GM19240 (cell line): ENCODE results near the gene TAC3.
A peak's percentile ranks its signal among the peaks of the same experiment; 100 is the strongest.
"Not testable (repeated sequence)": the region's sequence is repeated elsewhere in the genome, so short reads cannot be mapped to it uniquely, and the experiment has no call there.

Source experiments
- DNase-seq: peaks from one replicate; pipeline ENCODE4 v3.0.0; 2011; ENCODE audit warnings: low spot score; ENCODE audit not compliant: insufficient read length

The TAC3 gene

DNA sequence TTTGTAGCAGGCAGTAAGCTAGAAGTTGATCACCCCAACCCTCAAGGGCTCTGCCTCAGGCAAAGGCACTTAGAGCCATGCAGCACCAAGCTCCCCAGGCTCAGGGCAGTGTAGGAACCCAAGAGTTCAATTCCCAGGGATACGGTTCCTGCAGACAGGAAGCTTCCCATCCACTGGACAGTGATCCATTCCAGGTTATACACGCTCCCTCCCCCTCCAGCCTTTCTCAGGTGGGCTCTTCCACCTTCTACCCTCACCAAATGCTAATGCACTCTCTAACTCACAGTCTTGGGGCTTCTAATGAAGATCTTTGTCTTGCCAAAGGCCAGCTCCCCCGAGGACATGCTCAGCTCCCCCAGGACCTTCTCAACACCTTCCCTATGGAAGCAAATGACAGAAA is 20.9 kb upstream of the TAC3 start:
- DNase-seq = no peak

DNA sequence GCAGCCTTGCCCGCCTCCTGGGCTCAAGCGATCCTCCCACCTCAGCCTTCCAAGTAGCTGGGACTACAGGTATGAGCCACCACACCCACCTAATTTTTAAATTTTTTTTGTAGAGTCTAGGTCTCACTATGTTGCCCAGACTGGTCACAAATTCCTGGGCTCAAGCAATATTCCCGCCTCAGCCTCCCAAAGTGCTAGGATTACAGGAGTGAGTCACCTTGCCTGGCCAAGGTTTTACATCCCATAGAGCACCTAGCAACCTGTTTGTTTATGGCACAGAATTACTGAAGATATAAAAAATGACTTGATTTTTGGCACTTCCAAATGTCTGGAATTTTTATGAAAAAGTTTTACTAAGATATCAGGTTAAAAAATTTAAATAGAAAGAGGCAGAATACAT is 17.1 kb upstream of the TAC3 start:
- no peak for DNase-seq

DNA sequence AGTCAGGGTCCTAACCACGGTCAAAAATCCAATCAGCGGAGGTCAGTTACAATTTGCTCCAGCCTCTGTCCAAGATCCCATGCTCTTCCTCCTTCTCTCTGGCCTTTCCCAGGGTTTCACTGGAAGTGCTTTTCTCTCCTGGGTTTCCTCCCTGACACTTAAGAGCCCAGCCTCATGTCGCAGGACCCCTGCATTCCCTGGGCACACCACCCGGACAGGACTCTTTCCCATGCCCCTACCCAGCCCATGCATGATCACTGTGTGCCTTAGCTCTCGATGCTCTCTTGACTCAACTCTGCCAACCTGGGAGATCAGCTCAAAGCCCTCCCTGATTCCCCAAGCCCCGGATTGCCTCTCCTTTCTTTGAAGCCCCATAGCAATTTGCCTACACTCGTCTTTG is 15.5 kb upstream of the TAC3 start:
- DNase-seq = no peak

DNA sequence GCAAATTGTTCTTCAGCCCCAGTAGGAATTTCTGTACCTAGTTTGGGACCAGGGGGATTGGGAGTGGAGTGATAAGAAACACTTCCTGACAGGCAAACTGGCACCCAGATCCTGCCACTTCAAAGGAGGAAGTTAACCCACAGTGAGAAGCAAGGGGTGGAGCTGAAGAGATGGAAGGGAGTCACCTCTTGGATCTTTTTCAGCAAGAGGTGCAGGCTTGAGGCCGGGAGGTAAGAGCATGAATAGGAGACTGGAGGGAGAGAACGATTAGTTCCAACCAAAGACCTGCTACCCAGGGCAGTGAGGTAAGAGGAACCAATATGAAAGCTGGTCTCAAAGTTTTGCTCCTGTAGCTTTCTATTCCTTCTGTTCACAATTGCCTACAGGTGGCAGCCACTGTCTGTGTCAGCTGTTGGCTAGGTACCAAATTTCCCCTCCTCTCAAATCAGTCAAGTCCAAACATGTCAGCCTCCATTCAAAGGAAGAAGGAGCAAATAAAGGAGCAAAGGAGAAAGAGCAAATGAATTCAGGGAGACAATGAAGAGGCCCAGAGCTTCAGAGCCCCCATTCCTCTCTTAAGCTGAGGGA is 14.9 kb upstream of the TAC3 start:
- DNase-seq = no peak

DNA sequence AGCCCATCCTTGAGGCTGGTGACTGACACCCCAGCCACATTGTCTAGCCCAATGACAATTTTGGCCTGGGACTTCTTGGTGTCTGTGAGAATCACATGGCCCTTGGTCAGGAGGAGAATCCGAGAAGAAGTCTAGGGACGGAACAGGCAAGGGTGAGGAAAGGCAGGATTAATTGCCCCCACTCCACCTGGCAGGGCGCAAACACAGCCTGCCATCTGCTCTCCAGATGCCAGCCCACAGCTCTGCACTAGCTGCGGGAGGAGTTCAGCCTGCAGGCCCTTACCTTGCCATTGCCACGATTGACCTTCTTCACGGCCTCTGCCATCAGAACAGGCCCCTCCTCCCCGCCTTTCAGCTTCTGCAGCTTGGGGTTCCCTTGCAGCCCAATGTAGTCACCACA is 13.1 kb upstream of the TAC3 start:
- DNase-seq = no peak

DNA sequence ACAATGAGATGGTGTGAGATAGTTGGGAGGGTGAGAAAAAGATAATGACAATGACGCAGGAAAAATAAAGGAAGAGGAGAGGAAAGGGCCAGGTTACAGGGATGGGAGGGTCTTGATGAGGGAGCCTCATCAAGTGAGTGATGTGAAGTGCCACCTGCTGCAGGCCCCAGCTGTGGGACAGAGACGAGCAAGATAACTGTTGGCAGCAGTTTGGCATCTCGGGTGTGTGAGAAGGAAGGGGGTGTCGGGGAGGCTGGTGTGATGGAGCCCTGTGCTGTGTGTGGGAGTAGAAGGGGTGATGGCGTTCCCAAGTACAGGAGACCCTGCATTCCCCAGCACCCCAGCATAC is 11.4 kb upstream of the TAC3 start:
- DNase-seq = no peak

DNA sequence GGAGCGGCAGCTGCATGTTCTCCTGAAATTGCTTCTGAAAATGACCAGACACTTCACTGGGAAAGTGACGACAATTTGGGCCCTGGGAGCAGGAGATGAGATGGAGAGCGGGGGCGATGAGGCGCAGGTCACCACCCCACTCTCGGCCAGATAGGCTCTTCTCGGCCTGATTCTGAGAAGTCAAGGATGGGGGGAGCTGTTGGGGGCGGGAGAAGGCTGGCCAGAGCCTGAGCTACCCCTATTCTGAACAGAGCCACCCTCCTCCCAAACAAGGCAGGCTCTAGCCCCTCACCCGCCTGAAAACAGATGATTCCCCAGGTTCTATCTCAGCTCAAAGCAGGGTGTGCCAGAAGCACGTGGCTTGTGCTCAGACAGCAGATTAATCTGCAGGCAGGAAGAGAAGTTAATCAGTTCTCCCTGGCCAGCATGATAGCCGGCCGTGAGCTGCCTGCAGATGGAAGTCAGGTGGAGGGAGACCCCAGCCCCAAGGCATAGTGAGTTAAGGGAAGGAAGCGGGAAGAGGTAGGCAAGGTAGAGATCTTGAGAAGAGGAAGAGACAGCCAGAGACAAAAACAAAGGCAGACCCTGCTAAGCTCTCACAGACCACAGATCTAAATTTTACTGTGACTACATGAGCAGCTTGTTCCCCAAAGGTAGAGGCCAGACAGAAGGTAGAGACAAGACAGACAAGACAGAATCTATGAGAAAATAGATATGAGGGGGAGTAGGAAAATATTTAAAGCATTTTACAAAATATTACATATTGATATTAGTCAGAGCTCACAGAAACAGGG is 10.9 kb upstream of the TAC3 start:
- DNase-seq = no peak

DNA sequence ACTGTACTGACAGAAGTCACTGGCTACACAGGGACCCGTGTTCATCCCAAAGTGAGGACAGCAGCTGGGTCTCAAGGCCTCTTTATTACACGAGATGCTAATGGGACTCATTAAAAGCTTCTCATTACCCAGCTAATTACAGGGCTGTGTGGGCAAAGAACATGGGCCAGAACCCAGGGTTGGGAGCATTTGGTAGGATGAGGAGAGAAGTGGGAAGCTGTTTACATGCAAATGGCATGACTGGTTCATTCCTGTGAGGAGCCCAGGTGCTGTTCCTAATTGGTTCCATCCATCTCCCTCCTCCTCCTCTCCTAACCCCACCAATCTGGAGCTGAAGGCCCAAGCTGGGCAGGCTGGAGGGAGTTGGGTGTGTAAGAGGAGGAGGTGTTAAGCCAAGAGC is 8.9 kb upstream of the TAC3 start:
- no peak for DNase-seq

DNA sequence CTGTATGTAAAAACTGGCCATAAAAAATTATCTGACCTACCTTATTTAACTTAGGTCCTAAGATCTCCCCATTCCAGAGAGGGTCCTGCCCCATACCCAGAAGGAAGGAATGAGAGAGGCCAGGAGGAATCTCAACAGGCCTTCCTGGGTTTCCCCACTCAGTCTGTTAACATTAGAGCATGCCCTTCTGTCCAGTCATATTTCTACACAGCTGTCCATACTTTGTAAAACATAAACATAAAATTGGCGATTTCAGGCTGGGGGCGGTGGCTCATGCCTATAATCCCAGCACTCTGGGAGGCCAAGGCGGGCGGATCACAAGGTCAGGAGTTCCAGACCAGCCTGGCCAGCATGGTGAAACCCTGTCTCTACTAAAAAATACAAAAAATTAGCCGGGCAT is 6.0 kb upstream of the TAC3 start:
- DNase-seq = not testable (repeated sequence)

DNA sequence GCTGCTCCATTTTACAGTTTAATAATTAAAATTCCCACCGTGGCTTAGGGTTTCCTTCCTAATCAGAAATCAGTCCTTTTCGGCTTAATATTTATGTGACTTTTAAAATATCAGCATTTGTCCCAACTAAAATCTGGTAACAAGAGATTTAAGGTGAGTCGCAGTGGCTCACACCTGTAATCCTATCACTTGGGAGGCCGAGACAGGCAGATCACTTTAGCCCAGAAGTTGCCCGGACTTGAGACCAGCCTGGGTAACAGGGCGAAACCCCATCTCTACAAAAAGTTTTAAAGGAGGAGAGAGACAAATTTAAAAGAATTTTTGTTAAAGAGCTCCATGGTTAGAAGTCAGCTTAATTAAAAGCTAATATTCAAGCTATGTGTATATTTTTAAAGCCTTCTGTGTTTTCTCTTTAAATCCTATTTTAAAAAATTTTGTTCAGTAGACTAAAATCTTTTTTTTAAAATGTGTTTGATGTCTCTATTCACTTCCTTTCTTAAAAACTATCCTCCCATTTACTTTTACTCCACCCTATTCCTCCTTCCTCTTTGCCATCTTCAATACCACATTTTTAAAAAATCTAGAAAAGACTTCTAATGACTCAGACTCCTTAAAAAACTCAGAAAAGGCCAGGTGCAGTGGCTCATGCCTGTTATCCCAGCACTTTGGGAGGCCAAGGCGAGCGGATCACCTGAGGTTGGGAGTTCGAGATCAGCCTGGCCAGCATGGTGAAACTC is 3.8 kb upstream of the TAC3 start:
- no peak for DNase-seq

DNA sequence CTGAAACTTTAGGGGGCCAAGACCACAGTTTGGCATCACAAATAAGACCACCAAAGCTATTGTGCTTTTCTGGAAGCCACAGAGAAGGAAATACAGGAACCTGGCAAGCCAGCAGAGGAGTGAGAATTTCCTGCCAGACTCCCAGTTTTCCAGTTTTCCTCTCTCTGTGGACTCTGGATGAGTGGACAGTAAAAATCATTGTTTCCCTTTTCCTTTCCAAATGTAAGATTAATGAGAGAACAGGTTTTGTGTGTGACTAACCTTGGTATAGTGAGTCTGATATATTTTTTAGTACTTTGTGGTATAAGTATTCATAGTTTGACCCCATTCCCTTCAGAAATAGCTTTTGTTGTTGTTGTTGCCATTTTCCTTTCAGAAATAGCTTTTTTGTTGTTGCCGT is 2.6 kb upstream of the TAC3 start:
- no peak for DNase-seq

DNA sequence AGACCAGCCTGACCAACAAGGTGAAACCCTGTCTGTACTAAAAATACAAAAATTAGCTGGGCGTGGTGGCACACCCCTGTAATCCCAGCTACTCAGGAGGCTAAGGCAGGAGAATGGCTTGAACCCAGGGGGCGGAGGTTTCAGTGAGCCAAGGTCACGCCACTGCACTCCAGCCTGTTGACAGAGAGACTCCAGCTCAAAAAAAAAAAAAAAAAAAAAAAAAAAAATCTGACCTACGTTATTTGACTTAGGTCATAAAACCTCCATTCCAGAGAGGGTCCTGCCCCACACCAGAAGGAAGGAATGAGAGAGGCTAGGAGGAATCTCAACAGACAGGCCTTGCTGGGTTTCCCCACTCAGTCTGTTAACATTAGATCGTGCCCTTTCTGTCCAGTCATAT is 2.0 kb upstream of the TAC3 start:
- DNase-seq = not testable (repeated sequence)

DNA sequence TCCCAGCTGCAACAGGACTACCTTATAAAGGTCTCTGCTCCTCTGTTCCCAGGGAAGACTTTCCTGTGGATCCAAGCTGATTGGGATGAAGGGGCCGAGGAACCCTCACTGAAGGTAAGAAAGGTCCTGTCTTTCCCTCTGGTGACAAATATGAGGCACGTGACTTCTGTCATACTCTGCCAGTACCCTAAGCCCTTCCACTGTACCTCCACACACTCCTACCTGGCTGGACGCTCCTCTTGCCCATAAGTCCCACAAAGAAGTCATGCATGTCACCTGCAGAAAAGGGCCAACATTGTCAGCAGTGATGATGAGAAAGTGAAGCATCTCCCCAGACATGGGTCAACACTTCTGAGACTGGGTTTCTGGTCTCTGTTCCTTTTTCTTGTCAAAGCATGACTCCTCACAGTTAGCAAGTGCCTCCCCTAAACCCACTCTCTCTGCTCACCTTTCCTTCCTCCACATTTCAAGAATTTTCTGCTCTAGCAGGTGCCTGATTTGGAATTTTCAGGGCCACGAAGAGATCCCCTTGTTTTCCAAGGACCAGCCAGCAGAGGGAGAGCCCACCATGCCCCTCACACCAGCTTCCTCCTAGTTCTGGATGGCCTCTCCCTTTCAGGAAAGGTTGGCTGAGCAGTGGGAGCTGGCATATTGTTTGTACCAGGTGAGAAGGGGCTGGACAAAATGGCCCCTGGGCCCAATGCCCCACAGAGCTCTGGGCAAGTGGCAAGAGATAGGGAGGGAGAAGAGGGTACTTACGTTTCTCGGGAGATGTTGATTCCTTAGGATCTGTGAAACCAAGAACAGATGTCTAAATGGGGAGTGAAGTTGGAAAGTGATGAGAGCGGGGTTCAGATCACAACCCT is 3.5 kb downstream of the TAC3 start:
- peak; percentile 37 for DNase-seq

DNA sequence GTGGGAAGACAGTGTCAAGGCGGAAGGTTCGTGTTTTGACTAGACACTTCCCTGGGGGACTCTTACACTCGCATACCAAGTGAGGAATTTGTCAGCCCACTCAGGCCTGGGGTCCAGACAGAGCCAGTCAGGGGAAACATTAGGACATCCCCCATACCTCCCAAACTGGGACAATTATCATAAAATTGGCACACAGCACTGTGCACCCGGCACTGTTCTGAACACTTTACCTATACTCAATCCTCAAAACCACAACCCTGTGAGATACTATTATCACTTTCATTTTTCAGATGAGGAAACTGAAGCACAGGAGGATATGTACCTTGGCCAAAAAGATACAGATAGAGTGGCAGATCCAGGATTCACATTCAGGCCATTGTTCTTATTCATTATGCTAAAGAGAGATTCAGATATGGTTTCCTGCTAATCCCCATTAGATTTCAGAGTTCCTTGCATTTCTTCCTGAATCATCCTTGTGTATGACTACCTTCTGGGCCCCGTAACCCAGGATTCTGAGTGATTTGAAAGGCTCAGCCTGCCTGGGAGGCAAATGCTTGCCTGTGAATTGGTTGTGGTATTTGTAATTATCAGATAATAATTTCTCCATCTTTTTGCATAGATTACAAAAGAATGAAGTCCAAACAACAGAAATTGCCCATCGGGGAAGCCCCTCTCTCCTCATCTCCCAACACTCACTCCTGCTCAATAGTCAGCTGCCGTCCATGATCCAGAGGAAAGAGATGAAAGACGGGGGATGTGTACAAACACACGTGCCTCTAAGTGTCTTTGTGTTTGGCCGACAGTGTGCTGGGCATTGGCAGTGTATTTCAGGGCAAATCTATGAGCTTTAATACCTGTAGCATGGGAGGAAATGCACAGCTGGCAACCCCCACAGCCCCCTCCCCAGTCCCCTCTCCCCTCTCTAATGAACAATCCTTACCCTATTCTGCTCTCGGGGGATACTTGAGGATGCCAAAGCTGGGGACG is 4.6 kb downstream of the TAC3 start:
- DNase-seq = no peak

DNA sequence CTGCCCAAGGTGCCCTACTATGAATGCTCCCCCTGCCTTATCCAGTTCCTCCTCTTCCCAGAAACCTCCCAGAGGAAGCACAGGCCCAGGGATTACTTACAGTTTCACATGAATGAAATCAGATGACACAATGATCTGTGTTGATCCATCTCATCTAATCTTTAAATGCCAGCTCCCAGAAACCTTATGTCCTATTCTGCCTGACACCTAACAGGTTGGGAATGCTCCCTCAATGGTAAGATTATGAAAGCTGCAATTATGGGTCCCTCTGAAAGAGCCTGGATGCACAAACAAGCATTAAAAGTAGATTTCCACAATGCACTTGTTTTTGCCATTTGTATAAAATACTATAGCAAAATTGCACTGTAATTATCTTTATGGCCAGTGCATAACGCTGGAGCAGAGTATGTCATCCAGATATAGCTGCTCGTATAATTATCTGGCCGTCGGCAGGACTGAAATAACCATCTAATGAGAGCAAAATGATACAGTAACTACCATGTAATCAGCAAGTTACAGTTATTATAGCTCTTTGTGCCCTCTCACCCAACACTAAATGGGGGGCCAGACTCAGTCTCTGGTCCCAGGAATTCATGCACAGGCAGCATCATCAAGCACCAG is 5.6 kb downstream of the TAC3 start:
- no peak for DNase-seq

DNA sequence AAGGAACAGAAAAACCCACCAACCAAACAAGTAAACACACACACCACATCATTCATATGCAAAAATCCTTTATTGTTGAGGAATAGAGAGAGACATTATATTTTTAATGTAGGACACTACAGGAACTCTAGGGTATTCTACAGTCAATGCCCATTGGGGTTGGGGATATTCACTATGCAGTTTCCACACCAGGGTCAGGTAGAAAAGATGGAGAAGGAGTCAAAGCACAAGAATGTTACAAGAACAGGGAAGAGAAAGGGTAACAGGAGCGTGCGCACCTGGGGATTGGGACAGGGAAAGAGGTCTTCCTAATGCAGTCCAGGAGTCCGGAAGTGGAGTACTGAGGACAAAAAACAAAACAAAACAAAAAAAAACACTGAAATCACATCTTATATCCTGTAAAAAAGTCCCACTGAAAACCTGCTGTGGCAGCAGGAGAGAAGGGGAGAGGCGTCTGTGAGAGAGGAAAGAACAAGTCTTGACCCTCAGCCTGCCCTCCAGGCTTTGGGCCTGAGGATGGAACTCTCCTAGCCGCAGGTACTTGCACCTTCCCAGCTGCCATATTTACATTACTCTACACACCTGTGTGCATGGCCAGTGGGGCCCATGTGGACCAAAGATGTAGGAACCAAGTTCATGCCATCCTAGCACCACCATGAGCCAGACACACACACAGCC is 6.2 kb downstream of the TAC3 start:
- DNase-seq = no peak

DNA sequence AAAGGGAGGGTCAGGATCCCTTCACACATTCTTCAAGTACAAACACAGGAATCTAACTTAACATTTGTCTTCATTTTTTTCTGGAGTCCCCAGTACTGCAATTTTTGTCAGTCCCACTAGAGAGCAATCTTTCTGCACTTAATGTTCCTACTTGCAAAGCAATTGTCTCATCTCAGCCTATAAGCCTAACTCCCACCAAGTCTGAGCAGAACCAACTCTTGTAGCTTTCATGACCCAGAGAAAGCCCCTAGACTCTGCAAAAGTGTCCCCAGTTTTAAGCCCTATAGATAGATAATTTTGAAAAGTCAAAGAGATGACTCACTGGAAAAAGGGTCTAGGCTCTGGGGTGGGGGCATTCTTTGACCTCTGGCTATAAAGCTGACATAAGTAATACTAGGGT is 8.2 kb downstream of the TAC3 start:
- no peak for DNase-seq

DNA sequence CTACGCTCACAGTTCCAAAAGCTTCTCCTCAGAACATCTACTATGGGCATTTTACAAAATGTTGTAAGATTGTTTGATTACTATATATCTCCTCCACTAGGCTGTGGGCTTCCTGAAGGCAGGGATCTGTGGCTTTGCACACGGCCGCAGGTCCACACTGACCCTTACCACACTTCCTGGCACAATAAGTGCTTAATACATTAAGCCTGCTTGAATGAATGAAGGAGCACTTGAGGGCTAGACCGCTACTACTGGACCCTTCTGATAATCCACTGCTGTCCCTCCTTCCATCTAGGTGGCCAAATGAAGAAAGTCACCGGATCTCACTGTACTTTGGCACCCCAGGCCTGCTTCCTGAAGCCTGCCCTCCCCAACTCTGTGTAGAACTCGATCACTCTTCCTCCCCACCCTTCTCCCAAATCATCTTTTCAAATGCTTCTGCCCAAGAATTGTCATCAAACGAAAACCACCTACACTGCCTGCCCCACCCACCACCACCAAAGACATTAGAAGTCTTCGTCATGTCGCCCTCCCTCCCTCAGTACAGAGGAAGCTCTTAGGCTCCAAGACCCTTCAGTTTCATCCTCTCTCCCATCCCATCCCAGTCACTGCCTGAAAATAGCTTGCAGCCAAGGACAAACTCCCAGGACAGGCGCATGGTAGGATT is 9.4 kb downstream of the TAC3 start:
- DNase-seq = no peak
